MV-4-11 (cell line): ENCODE measurements around the gene MAP3K1.

Experiments used
- DNase-seq: peaks from one replicate; lab custom pipeline; 2025; lab: John Stamatoyannopoulos, UW

MAP3K1 gene

DNA sequence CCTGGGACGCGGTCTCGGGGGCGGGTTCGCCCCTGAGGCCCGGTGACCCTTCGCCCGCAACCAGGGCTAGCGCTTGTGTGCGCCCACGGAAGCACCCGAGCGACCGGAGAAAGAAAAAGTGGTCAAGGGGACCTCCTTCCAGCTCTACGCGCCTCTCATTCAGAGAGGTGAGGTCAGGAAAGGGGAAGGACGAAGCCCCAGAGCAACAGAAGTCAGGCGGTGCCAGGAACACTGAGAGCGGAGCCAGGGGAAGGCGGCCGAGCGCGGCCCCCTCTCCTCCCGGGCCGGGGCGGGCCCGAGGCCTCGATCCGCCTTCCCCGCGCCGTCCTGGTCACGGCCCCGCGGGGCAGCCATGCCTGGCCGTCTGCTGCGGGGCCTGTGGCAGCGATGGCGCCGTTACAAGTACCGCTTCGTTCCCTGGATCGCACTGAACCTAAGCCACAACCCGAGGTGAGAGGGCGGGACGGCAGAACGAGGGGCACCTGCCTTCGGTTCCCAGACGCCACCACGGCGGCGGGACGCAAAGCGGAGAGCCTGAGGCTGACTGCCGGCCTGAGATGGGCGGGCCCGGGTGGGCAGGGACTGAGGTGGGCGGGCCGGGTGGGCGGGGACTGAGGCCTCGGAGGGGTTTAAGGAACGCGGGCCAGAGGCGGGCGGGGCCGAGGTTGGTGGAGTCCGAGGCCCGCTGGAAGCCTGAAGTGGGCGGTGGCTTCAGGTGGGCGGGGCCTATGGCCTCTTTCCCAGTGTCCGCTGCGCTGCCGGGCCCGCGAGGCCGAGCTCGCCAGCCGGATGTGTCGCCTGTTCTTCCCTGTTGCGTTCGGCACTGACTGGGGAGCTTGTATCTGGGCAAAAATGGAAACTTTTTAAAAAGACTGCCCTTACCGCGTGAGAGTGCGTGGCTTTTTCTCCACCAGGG is 94.2 kb downstream of the MAP3K1 start, which contains the start of gene SETD9:
SETD9 (plus strand) TSS at position 303 of the 916 bp plus-strand sequence; CDS start at position 353, 50 bp downstream.
- DNase-seq = peak; percentile 96

- DNase-seq = peak; percentile 72
Observed at GRCh38 chr5:56910210-56910965, 95.0 kb downstream of the MAP3K1 start.

GRCh38 chr5:56913766-56914165 is 98.4 kb downstream of the MAP3K1 start:
- no peak for DNase-seq

DNA sequence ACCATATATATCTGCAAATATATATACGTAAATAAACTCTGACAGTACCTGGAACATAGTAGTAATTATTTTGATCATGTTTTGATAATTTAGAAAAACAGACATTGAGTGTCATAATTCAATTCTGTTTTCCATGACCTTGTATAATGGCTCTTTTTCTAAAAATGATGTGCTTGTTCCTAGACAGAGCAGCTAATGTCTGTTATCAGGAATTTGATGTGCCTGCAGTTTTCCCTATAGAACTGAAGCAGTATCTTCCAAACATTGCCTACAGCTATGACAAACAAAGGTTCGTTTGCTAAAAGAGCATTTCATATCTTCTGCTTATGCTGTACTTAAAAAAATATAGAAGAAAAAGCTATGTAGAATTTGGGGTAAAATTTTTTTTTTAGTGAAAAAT is 99.3 kb downstream of the MAP3K1 start:
- DNase-seq = no peak

DNA sequence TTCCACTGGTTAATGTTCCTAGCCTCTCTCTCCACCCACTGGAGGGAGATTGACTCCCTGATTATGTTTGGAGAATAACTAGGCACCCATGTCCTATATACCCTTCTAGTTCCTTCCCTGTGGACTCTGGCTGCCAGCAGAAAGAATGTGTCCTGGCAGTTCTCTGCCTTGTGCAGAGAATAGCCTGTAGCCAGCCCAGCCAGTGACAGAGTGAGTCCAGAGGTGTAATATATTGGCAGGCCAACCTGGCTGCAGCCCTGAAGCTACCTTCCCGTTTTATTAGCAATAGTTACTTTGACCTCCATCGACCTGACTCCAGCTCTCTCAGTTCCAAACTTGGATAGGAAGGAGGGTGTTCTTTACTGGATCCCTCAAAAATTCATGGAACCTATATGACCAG is 102.2 kb downstream of the MAP3K1 start:
- DNase-seq = no peak

DNA sequence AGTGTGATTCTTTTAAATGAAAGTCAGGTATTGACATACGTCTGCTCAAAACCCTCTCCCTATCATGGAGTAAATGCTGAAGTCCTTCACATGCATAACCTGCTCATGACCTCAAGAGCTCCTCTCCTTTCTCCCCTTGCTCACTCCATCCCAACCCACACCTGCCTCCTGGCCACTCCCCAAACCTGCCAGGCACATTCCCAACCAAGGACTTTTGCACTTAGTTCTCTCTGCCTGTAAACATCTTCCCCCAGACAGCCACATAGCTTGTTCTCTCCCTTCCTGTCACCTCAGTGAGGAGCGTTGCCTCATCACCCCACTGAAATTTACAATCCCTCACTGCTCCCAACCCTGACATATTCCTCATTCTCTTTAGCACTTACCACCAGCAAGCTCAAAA is 102.7 kb downstream of the MAP3K1 start:
- DNase-seq = no peak

GRCh38 chr5:56919942-56920662 is 104.8 kb downstream of the MAP3K1 start:
- no peak for DNase-seq

- no peak for DNase-seq
Observed at GRCh38 chr5:56922922-56923321, 107.6 kb downstream of the MAP3K1 start.

GRCh38 chr5:56934325-56934724 is 119.0 kb downstream of the MAP3K1 start:
- no peak for DNase-seq

GRCh38 chr5:56938858-56939257 is 123.5 kb downstream of the MAP3K1 start:
- DNase-seq = no peak

- DNase-seq = peak; percentile 18
Observed at GRCh38 chr5:56941981-56942380, 126.6 kb downstream of the MAP3K1 start.
